ENCODE data around the gene COL10A1.

COL10A1 gene

GRCh38 chr6:116126032-116126431 is at the start of gene COL10A1:
COL10A1 (minus strand) TSS chr6:116126132; CDS start chr6:116125492, 640 bp downstream.
- no peaks in the 10 kb centered on the region for H3K27me3 ChIP-seq (ENCODE audit: insufficient read depth, low read length, poor library complexity)
- H3K4me2 ChIP-seq (ENCODE audit: insufficient read depth, low read length), result no peak within 1 kb of the TSS
- no peak within 1 kb of the TSS for H2AFZ ChIP-seq (ENCODE audit: low read depth, low read length)
- no peaks in the 10 kb centered on the region for H3K36me3 ChIP-seq (ENCODE audit: insufficient read depth, low read length)
- no peaks in the 10 kb centered on the region for H3K9me3 ChIP-seq (ENCODE audit: insufficient read depth, low read length, severe bottlenecking)
- no peak within 1 kb of the TSS for H3K27ac ChIP-seq (ENCODE audit: low read length)
- no peaks in the 10 kb centered on the region for H3K4me1 ChIP-seq (ENCODE audit: insufficient read depth, low read length)
- no peaks in the 10 kb centered on the region for H3K79me2 ChIP-seq (ENCODE audit: insufficient read depth, low read length)
- no peak for ATAC-seq (ENCODE audit: insufficient read depth, low read depth)
- no peak within 1 kb of the TSS for H3K9ac ChIP-seq (ENCODE audit: low read depth, low read length)
- DNase-seq, result no peak
- H4K20me1 ChIP-seq (ENCODE audit: insufficient read depth, low read length), result no peaks in the 10 kb centered on the region
- H3K4me3 ChIP-seq (ENCODE audit: low read depth in 1 of 2, low read length in 2 of 2), result no peak within 1 kb of the TSS
- TF ChIP-seq CTCF (IDR thresholded peaks at IDR 0.05; ENCODE audit: borderline replicate concordance, extremely low read depth, low read length, poor library complexity, severe bottlenecking), result no peak
- no peak for TF ChIP-seq EZH2 (IDR thresholded peaks at IDR 0.05; ENCODE audit: borderline replicate concordance, low read depth, low read length, severe bottlenecking)

GRCh38 chr6:116175344-116175743 is 49.4 kb upstream of the COL10A1 start:
- Histone ChIP-seq H3K4me1 (ENCODE audit: insufficient read depth, low read length) (no peaks in the 10 kb centered on the region), H3K4me3 (ENCODE audit: low read depth in 1 of 2, low read length in 2 of 2) (no peak overlapping the region)
- TF ChIP-seq EZH2 (IDR thresholded peaks at IDR 0.05; ENCODE audit: borderline replicate concordance, low read depth, low read length, severe bottlenecking) (no peak), CTCF (IDR thresholded peaks at IDR 0.05; ENCODE audit: borderline replicate concordance, extremely low read depth, low read length, poor library complexity, severe bottlenecking) (no peak)

GRCh38 chr6:116173928-116174327 is 48.0 kb upstream of the COL10A1 start:
- Histone ChIP-seq H3K4me1 (ENCODE audit: insufficient read depth, low read length) (no peaks in the 10 kb centered on the region), H3K27ac (ENCODE audit: low read length) (no peak overlapping the region), H3K9ac (ENCODE audit: low read depth, low read length) (no peak overlapping the region), H3K27me3 (ENCODE audit: insufficient read depth, low read length, poor library complexity) (no peaks in the 10 kb centered on the region), H3K9me3 (ENCODE audit: insufficient read depth, low read length, severe bottlenecking) (peaks cover 3% of the 10 kb centered on the region), H4K20me1 (ENCODE audit: insufficient read depth, low read length) (no peaks in the 10 kb centered on the region), H3K79me2 (ENCODE audit: insufficient read depth, low read length) (no peaks in the 10 kb centered on the region), H3K4me2 (ENCODE audit: insufficient read depth, low read length) (no peak overlapping the region), H3K36me3 (ENCODE audit: insufficient read depth, low read length) (no peaks in the 10 kb centered on the region), H3K4me3 (ENCODE audit: low read depth in 1 of 2, low read length in 2 of 2) (no peak overlapping the region), H2AFZ (ENCODE audit: low read depth, low read length) (no peak overlapping the region)
- TF ChIP-seq EZH2 (IDR thresholded peaks at IDR 0.05; ENCODE audit: borderline replicate concordance, low read depth, low read length, severe bottlenecking) (no peak), CTCF (IDR thresholded peaks at IDR 0.05; ENCODE audit: borderline replicate concordance, extremely low read depth, low read length, poor library complexity, severe bottlenecking) (no peak)
- ATAC-seq (ENCODE audit: insufficient read depth, low read depth) (no peak), DNase-seq (no peak)

More at GRCh38 chr6:116175344-116175743, 49.4 kb upstream of the COL10A1 start:
- Histone ChIP-seq H3K9me3 (ENCODE audit: insufficient read depth, low read length, severe bottlenecking) (peaks cover 3% of the 10 kb centered on the region), H3K4me2 (ENCODE audit: insufficient read depth, low read length) (no peak overlapping the region), H3K9ac (ENCODE audit: low read depth, low read length) (no peak overlapping the region), H4K20me1 (ENCODE audit: insufficient read depth, low read length) (no peaks in the 10 kb centered on the region), H3K36me3 (ENCODE audit: insufficient read depth, low read length) (no peaks in the 10 kb centered on the region), H3K27me3 (ENCODE audit: insufficient read depth, low read length, poor library complexity) (no peaks in the 10 kb centered on the region), H3K27ac (ENCODE audit: low read length) (no peak overlapping the region), H3K79me2 (ENCODE audit: insufficient read depth, low read length) (no peaks in the 10 kb centered on the region), H2AFZ (ENCODE audit: low read depth, low read length) (no peak overlapping the region)
- DNase-seq (no peak), ATAC-seq (ENCODE audit: insufficient read depth, low read depth) (no peak)
